ENCODE results near the gene PRICKLE2. TPM values are rescaled to one million over a fixed set of nuclear protein-coding genes. Genes with fewer than 3 reads are reported as not detected.

Gene PRICKLE2
- total RNA-seq, 1 donor from 2014 or later, result 7.4 TPM

DNA sequence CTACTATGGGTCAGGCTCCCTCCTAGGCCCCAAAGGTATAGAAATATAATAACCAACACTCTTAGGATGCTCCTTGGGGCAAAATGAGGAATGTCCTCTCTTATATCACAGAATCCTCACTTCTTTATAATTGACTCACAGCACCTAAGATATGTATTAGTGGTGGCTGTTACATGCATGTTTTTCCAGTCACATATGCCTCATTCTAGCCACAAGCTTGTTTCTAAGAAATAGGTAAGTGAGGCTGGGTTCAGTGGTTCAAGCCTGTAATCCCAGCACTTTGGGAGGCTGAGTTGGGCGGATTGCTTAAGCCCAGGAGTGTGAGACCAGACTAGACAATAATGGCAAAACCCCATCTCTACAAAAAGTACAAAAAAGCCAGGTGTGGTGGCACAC is 144.0 kb downstream of the PRICKLE2 start:
- no peak for DNase-seq (ENCODE audit: extremely low read depth, low read depth, low spot score)

DNA sequence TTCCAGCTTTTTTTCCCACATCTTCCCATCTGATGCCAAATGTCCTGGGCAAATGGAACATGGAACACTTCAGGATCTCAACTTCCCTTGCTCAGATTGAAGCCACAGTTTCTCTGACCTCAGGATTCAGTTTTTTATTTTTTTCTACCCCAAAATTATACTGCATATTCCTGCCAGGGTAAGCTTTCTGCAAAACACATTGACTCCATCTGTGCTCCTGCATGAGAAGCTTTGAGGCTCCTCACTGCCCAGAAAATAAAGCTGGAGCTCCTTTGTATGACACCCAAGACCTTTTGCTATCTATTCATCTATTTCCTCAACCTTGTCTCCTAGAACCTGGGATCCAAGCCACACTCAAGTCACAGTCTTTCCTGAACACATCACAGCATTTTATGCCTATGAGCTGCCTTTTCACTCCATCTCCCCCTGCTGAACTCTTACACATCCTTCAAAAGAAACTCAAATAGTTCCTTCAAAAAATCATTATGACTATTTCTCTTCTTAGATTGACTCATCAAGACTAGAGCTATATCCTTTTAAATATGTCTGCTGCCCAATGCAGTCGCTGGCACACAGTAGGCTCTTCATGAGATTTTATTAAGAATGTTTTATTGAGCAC is 144.5 kb downstream of the PRICKLE2 start:
- DNase-seq (ENCODE audit: extremely low read depth, low read depth, low spot score), result no peak

DNA sequence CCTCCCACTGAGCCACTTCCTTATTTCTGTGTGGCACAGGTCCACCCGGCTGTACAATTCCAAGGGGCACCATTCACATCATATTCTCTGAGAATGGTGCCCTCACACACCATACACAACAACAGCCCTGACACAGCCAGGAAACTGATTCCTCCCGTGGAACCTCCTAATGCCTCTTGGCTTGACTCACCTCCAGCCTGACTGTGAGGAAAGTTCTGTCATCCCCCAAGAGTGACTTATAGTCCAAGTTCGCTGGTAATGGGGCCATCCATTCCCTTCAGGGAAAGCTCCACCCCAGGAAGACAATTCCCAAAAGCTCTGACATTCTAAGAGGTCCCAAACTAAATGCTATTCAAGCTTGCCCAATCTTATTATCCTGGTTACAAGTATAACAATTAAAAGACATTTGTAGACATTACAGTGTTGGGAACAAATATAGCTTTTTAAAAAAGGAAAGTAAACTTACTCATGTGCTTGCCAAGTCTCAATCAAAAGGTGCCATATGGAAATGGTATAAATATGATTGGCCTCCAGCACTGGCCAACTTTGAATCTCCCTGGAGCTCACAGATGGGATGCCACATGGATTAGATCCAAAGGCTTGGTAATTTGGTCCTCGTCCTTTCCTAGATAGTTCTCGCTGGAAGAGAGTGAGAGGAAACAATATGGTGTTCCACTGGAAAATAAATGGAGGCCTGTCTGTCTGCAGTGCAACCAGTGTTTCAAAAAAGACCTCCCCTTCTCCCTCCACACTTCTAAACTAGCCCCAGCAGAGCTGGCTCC is 145.7 kb downstream of the PRICKLE2 start:
- DNase-seq (ENCODE audit: extremely low read depth, low read depth, low spot score), result no peak

DNA sequence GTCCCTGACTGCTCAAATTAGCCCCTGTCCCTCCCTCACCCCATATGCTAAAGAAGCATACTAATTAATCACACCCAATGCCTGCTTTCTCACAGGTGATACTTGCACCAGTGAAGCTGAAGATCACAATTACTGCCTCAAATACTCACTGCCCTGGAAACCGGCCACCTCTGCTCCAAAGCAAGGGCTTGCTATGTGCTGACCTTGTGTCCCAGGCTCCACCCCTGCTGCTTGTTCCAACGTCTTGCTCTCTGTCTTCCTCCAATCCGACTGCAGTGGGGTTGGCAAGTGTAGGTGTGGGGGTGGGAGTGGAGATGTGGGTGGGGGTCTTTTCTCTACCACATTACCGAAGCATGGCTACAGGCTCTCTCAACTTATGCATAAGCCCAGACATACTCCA is 146.3 kb downstream of the PRICKLE2 start:
- DNase-seq (ENCODE audit: extremely low read depth, low read depth, low spot score), result no peak

DNA sequence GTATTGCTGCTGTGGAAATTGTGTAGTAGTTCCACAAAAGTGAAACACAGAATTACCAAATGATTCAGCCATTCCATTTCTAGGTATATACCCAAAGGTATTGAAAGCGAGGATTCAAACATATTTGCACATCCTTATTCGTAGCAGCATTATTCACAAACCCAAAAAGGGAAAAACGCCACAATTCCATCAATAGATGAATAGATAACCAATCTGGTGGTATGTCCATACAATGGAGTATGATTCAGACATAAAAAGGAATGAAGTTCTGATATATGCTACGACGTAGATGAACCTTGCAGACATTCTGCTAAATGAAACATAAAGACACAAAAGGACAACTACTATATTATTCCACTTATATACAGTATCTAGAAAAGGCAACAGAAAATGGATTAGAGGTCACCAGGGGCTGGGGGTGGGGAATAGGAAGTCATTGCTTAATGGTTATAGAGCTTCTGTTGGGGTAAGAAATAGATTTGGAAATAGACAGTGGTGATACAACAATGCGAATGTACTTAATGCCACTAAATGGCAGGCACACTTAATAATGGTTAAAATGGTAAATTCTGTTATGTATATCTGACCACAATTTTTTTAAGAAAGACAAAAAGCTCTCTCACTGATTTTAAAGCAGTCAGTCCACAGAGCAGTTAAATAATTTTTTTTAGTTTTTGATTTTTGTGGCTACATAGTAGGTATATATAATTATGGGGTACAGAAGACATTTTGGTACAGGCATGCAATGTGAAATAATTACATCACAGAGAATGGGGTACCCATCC is 150.2 kb downstream of the PRICKLE2 start:
- DNase-seq (ENCODE audit: extremely low read depth, low read depth, low spot score), result no peak

DNA sequence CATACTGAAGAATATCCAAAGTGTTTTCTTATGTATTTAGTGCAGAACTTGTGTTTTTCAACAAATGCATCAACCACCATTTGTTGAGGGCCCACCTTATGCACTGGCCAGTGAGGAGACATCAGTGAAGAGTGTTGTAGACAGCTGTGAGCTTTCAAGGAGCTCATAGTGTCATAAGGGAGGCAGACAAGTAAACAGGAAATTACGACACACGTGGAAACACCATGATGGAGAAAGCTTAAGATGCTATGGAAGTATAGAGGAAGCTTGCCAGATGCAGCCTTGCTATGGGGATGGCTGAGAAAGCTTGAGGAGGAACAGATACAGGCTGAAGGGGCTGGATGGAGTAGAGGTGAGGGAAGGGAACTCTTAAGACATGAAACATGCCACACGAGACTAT is 151.2 kb downstream of the PRICKLE2 start:
- DNase-seq (ENCODE audit: extremely low read depth, low read depth, low spot score), result no peak

DNA sequence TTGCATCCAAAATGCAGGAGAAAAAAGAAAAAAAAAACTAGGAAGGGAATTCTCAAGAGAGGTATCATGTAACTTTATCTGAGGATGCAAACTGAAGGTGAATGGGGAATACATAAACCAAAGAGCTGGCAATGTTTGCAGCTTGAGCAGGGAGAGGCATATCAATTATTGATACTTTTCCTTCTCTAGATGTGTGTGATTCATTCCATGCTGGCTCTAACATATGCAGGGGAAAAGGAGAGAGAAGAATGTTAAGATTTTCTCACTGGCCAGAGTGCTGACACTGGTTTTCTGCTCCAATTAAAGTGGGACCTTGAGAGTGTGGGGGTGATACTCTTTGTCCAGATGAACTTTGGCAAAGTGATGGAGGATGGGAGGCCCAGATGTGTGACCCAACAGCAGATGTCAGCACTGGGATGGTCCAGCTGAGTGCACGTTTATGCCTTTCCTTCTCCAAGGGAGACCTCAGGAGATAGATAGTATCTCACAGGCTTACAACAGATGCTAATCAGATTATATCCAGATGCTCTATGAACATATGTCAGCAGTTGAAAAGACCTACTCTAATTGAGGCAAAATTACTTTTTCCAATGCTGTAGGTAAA is 152.0 kb downstream of the PRICKLE2 start:
- no peak for DNase-seq (ENCODE audit: extremely low read depth, low read depth, low spot score)

DNA sequence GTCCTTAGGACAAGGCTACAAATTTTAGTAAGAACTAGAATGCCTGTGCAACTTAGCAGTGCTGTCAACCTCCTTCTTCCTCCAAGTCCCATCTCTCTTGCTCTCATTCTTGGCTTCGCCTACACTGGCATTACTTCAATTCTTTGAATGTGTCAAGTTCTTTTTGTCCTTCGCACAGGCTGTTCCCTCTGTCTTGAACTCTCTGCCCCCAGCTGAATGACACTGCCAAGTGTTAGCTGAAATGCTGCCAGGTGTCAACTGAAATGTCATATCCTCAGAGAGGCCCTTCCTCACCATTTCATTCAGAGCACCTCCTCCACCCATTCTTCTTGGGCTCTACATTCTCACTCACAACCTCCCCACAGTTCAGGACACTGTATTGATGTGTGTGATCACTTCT is 153.1 kb downstream of the PRICKLE2 start:
- no peak for DNase-seq (ENCODE audit: extremely low read depth, low read depth, low spot score)

DNA sequence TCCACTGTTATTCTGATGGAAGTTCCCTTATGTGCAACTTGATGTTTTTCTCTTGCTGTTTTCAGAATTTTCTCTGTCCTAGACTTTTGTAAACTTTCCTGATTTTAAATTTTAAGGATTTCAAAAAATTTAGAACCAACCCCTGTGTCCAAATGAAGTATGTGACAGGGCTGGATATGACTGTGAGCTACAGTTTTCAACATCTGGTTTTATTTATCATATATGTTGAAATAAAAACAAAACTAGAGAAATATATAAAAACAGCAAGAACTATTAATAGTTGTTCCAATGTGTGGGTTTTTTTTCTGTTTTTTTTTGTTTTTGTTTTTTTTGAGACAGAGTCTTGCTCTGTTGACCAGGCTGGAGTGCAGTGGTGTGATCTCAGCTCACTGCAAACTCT is 154.6 kb downstream of the PRICKLE2 start:
- no peak for DNase-seq (ENCODE audit: extremely low read depth, low read depth, low spot score)

DNA sequence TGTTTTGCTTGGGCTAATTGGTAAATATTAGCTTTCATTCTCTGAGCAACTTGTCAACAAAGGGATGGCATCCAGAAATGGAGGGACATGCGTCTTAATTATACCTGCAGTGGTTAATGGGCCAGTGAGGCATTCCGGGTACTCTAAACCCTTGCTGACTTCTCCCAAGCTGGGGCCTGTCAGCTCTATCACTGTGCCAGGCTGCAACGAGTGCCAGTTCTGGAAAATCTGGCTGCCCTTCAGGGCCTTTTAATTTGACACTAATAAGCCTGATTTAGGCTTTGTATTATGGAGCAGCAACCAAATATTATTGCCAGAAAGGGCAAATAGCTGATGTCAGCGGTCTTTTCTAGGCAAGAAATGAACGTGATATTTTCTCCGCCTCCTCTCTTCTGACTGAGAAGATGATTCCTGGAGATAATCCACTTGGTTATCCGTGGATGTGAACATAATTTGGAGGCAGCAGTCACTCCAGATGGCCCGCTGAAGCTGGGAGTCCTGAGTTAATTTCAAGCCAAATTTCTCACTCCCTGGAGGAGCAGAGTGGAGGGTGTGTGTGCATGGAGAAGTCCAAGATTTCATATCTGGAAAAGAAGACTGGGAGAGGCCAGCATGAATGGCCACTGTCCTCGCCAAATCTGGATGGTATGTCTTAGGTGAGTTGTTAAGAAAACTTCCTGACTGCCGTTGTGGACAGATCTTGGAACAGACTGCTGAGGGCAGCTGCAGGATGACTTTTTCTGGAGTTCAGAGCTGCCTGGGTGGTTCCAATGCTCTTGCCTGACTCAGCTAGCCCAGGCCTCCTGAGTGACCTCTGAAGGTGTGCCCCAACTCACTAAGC is 157.5 kb downstream of the PRICKLE2 start:
- no peak for DNase-seq (ENCODE audit: extremely low read depth, low read depth, low spot score)

DNA sequence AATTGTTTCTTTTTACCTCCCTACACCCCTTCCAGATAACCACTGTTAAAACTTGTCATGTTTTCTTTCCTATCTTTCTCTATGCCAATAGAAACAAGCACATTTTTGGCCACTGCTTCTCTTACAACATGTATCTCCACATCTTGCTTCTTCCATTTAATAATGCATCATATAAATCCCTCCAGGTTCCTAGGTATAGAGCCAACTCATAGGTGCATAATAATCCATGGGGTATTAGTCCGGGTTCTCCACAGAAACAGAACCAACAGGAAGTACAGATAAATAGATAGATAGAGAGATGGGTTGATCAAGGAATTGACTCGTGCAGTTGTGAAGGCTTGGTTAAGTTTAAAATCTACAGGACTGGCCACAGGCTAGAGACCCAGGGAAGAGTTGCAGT is 160.5 kb downstream of the PRICKLE2 start:
- DNase-seq (ENCODE audit: extremely low read depth, low read depth, low spot score), result no peak

DNA sequence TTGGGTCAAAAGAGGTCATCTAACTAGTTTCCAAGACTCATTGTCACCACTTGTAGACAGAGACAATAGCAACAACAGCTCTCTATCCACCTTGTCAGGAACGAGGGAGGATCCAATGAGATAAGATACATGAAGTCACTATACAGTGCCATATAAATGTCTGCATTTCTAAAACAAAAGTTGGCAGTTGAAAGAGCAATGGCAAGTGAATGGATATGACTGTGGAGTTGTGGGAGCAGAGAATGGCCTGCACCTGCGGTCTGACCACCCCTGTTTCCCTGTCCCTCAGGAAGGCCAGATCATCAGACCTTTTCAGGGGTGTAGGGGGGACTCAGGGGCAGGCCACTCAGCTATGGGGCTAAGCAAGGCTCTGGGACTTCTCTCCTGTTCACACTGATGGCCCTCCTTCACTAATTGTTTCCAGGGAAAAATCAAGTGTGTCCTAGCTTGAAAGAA is 161.3 kb downstream of the PRICKLE2 start:
- no peak for DNase-seq (ENCODE audit: extremely low read depth, low read depth, low spot score)

DNA sequence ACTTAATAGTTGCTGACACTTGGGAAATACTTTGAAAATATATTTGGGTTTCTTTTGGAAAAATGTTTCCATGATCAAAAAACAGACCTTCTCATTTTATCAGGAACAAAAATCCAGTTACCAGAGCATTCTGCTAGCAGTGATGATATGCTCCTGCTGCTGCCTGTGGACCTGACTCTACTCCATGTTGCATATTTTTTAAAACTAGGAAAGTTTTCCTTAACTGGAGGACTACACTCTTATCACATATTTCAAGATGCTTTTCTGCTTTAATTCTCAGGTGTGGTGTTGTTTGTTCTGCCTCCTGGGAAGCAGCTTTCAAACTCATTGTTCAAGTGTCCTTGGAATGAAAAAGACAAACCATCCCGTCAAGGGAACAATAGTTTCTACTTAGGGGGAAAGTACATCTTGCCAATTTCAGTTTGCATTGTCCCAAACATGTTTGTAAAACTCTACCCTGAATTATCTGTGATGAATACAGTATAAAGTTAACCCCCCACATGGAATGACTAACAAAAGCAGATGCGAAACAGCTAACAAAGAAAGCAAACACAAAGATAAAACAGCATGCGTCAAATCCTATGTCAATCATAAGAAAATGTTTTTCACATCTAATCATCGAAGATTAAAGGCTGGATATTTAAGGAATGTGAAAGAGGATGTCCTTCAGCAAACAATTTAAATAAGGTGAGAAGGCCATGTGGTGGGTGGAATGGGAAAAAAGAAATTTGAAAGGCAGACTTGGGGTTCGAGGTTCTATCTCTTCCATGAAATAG is 161.9 kb downstream of the PRICKLE2 start:
- no peak for DNase-seq (ENCODE audit: extremely low read depth, low read depth, low spot score)

DNA sequence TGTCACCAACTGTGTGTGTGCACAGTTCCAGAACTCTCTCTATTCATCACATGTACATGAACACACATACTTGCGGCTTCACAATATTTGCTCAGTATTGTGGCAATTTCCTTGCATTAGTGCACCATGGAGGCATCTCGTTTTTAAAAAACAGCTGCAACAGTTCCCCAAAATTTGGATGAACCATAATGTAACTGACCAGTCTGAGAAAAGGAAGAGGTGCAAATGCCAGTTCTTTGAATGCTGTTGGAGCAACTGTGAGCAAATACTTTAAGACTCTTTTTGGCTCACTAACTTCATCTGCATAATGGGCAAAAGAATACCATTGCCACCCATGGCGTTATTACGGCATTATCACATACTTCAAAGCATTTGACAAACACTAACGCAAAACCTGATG is 163.6 kb downstream of the PRICKLE2 start:
- DNase-seq (ENCODE audit: extremely low read depth, low read depth, low spot score), result no peak

DNA sequence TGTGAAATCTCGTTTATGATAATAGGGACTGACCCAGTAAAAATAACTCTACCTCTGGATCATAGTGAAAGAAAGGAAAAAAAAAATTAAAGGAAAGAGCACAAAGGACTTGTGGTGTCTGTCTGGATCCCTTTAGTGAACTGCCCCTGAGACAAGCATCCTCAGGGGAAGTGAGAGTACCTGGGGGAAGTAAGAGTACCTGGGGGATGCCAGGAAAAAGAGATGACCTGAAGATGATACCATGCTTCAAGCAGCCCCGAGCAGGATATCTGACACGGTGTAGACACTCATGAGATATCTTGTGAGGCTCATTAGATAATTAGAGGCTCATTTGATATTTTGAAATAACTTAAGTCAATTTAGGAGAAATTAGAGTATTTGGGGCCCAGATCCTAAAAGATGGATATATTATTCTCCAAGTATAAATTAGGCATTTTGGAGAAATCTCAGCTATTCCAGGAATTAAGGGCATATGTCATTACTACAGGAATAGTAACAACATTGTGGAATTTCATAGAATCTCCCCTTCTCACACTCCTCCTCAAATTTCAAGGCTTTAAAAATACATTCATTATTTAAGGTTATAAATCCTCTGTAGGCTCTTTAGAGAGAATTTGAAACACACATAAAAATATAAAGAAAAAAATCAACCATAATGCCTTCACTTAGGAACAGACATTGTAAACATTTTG is 165.6 kb downstream of the PRICKLE2 start:
- DNase-seq (ENCODE audit: extremely low read depth, low read depth, low spot score), result no peak

DNA sequence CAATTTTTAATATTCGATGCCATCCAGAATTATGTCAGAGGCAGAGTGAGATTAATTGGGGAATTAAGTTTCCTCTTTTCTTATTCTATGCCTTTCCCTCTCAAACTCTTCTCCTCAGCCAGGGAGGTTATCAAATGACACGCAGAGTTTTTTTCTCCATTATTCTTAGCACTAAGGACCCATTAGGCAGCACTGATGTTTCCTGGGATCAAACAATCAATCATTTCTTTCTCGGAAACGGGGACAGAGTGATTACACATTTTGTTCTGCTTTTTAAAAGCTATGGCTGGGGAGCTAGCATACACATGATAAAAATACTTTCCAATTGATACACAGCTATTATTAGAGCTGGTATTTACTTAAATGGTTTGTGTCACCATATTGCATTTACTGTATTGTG is 166.7 kb downstream of the PRICKLE2 start:
- DNase-seq (ENCODE audit: extremely low read depth, low read depth, low spot score), result no peak

DNA sequence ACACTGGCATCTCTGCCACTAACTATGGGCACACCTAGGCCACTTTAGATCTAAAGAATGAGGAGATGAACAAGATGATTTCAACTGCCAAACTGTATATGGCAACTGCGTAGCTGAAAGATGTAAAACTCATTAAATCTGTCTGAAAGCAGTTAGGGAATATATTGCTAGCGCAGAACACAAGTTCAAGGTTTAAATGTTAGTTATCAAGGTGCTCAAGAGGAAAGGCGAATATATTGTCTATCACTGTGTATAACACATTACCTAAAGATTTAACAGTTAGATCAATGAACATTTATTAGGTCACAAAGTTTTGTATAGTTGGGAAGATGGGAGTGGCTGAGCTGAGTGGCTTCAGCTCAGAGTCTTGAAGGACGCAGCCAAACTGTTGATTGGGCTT is 168.0 kb downstream of the PRICKLE2 start:
- DNase-seq (ENCODE audit: extremely low read depth, low read depth, low spot score), result no peak

DNA sequence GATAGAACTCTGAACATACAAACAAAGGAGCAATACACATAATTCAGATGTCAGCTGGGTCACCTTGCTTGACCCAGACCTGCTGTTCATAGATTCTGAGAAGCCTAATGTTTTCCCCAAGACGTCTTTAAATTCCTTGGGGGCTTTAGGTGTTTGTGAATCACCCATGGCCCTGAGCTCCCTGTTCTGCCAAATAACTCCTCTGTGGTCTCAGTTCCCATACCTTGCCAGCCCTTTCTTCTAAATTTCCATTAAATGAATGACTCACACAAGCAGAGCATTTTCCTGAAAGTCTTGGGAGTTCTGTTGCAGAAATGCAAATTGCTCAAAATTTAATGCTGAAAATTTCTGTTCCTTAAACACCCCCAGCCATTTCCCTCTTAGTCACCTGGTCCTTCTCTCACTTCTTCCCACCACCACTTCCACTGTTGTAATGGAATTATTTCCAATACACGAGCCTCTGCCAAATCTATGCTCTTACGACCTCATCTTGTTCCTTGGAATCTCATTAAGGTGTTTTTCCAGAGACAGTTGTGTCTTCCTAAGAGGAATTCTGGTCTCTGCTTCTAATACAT is 168.6 kb downstream of the PRICKLE2 start:
- DNase-seq (ENCODE audit: extremely low read depth, low read depth, low spot score), result no peak

DNA sequence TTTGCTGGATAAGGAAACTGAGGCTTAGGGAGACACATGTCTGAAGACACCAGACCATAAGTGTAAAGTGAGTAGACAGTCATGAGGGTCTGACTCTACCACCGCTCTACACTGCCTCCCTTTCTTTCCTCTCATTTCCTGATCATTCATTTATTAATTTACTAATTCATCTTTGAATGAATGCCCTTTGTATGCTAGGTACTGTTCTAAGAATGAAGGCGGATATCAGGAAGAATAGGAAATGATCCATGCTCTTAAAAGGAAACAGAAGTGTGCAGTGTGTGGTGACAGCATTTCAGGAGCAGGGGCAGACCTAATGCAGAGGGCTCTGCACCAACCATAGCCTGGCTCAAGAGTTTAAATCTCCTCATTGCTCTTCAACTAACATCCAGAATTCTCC is 170.2 kb downstream of the PRICKLE2 start:
- no peak for DNase-seq (ENCODE audit: extremely low read depth, low read depth, low spot score)

Measured in glomerular endothelial cell (primary cell).